GM20431 (cell line): Measurements from ENCODE around the gene MPIG6B.

Experiments
- in situ Hi-C: fragments of 300-500 bp; cut with MseI, MboI; formaldehyde crosslinking; loops from one replicate; pipeline ENCODE4 v1.15.0; 2020; ENCODE audit warnings: low sequenced_read_pairs; ENCODE audit not compliant: unreplicated experiment

The MPIG6B gene

GRCh38 chr6:31723245-31723979 is at the start of gene MPIG6B:
Gene MPIG6B, plus strand, starts transcription at chr6:31723373. Its CDS starts 11 bp downstream, at chr6:31723384.
- in situ Hi-C loops, result no loop called here

- in situ Hi-C loops, result no loop called here
These were observed 46.8 kb upstream of the MPIG6B start for GRCh38 chr6:31676322-31676903.

GRCh38 chr6:31676904-31677303 is 46.3 kb upstream of the MPIG6B start:
- in situ Hi-C loops, result no loop called here

- in situ Hi-C loops, result no loop called here
These were observed 45.2 kb upstream of the MPIG6B start for GRCh38 chr6:31677955-31678354.

GRCh38 chr6:31680226-31681134 is 42.7 kb upstream of the MPIG6B start, which contains the start of gene LY6G5C:
Gene LY6G5C, minus strand, starts transcription at chr6:31681067. Its CDS starts 694 bp downstream, at chr6:31680373.
- in situ Hi-C loops, result no loop called here

DNA sequence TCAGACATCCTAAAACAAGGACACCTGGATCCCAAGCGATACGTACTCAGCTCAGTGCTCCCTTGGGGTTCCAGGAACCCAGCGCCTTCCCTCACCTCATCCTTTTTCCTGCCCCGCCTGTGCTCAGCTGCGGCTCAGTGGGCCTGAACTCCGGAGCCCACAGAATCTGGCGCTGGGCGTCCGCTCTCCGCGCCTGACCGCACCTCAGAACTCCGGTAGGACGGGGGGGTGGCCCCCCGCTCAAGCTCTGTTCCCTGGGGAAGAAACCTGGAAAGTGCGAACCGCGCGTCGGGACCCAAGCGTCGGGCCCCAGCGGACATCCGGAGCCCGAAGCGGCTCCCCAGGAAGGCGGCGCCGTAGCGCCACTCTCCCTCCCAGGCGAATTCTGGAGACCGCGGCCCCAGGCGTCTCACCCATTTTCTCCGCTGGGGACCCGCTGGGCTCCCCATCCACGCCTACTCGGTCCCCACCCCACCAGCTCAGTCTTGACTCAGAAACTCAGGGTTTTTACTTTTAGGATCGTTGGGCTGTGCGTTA is 42.0 kb upstream of the MPIG6B start:
- in situ Hi-C loops, result no loop called here

GRCh38 chr6:31683591-31683990 is 39.6 kb upstream of the MPIG6B start:
- in situ Hi-C loops, result no loop called here

DNA sequence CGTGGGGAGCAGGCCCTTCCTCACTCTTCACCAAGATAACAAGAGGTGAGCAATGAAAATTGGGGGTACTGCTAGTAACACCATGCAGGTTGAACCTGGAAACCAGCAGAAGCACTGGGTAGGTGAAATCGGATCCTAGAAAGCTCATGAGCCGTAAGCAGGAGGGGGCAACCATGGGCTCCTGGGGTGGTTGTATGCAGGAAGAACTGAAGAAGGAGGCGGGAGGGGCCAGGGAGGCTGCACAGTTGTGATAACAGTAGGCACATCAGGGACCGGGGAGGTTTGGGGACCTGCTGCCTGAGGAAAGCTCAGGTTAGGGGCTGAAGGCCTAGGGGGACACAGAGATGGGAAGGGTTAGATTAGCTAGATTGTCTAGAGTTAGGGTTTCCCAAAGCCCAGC is 36.7 kb upstream of the MPIG6B start:
- in situ Hi-C loops, result no loop called here

DNA sequence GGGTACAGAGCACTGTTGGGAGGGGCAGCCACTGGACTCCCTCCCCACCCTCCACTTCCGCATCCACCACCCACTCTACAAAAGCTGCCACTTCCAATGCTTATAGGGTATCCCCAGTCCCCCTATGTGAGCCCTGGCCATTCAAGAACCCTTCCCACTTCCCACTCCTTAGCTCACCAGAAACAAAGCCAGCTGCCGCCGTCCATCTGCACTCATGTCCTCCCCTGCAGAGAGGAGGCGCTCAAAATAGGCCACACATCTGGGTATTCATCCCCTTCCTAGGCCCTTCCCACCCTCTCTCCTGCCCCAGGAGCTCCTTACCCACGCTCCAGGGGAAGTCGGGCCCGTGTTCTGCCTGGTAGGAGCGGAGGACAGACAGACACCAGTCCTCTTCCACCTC is 35.9 kb upstream of the MPIG6B start:
- in situ Hi-C loops, result no loop called here

DNA sequence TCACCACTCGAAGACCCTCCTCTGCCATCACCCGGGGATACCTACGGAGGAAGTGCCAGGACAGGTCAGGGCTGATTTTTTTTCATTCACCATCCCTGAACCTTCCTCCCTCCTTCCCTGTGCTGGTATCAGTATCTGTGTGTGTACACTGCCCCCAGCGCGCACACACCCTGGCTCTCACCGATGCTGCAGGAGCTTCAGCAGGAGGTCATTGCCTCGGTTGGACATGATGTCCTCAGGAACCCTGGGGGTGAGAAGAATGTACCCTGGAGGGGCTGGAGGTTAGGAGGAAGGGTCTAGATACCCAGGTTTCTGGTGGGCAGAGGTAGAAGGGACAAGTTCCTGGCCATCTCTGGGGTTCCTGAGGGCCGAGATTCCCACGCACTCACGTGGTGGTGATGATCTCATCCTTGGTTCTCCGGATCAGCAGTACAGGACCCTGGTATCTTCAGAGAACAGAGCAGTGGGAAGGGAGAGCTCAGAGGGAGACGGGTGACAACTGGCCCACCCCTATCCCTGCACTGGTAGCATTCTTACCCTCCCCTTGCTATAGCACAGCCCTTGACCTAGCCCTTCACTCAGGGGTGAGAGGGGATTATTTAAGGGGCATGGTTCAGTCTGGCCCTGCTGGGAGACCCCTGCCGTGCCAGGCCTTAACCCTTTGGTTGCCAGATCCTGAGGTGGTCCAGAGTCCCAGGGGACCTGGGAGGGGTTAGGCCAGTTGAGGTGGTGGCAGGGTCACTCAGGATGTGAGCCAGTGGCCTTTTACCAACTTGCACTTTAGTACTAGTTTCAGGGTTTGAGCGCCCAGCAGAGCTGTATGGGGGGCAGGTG is 35.1 kb upstream of the MPIG6B start:
- in situ Hi-C loops, result no loop called here

- in situ Hi-C loops, result no loop called here
These were observed 33.7 kb upstream of the MPIG6B start for GRCh38 chr6:31689249-31690110.

DNA sequence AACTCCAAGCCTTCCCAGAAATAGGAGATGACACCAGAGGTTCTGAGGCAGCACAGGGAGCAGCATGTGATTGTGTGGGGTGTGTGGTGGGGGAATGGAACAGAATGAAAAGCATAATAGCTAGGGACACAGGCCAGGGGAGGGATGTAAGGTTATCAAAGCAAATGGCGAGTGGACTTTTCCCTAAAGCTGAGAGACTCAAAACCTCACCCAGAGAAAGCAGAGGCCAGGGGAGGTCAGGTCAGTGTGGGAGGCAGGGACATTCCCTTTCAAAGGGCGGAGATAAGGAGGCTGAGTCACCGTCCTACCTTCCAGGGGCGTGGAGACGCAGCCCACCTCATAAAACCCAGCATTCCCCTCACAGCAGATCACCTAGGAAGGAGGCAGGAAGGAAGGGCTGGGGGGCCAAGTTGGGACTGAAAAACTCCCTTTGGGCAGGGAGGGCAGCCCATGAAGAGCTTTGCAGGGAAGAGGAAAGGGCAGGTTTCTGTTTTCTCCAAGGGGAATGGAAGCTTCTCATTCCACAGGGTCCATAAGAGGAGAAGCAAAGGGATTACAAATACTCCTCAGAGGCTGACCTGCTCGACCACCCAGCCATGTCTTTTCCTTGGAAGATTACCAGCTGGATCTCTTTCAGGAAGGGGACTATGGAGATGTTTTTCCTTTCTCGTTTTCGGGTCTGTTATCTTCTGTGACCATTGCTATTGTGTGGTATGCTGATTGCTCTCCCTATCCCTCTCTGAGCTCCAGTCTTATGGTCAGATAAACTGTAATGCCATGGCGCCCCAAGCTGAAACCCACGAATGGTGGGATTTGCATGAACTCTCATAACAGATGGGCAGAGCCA is 32.7 kb upstream of the MPIG6B start:
- in situ Hi-C loops, result no loop called here

- in situ Hi-C loops, result no loop called here
These were observed 32.1 kb upstream of the MPIG6B start for GRCh38 chr6:31691078-31691463.

- in situ Hi-C loops, result no loop called here
These were observed 31.5 kb upstream of the MPIG6B start for GRCh38 chr6:31691564-31692108.

GRCh38 chr6:31692353-31692752 is 30.8 kb upstream of the MPIG6B start:
- in situ Hi-C loops, result no loop called here

GRCh38 chr6:31692886-31693285 is 30.3 kb upstream of the MPIG6B start:
- in situ Hi-C loops, result no loop called here

DNA sequence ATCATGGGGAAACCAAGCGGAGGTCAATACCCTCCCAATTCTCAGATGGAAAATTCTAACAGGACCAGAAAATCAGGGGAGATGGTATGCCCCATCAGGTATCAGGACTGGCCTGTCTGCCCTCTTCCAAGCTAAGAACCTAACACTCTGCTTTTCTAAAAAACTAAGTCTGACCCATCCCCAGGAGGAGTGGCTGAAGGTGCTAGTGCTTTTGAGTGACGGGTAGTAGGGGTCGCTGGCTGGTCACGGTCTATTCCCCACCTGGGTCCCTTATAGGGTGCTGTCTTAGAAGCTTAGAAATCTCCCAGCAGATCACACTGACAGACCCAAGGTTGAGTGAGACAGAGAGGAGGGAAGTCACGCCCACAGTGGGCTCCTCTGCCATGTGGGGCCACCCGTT is 29.6 kb upstream of the MPIG6B start:
- in situ Hi-C loops, result no loop called here

- in situ Hi-C loops, result no loop called here
These were observed 25.6 kb upstream of the MPIG6B start for GRCh38 chr6:31697555-31697954.
